PC-3 (cell line): ENCODE results near the gene MYO1A.

Source experiments
- EZH2 ChIP-seq: fragments of 300-600 bp; sonication (generic); IDR thresholded peaks from one replicate; pipeline ENCODE4 v1.6.1; 2017; ENCODE audit warnings: antibody characterized with exemption, mild to moderate bottlenecking, low read length; ENCODE audit not compliant: unreplicated experiment
- EZH2phosphoT487 ChIP-seq: fragments of 300-600 bp; sonication (generic); IDR thresholded peaks from 2 replicates; pipeline ENCODE4 v1.6.1; 2018; ENCODE audit warnings: mild to moderate bottlenecking, antibody characterized with exemption, low read length, borderline replicate concordance
- TF ChIP-seq, protein P1 (sequence below): fragments of 300-600 bp; sonication (generic); conservative IDR thresholded peaks from 2 replicates; pipeline ENCODE4 v1.5.1; 2017; ENCODE audit warnings: antibody characterized with exemption, low read depth, mild to moderate bottlenecking, low read length

- TF ChIP-seq, protein P1, sequence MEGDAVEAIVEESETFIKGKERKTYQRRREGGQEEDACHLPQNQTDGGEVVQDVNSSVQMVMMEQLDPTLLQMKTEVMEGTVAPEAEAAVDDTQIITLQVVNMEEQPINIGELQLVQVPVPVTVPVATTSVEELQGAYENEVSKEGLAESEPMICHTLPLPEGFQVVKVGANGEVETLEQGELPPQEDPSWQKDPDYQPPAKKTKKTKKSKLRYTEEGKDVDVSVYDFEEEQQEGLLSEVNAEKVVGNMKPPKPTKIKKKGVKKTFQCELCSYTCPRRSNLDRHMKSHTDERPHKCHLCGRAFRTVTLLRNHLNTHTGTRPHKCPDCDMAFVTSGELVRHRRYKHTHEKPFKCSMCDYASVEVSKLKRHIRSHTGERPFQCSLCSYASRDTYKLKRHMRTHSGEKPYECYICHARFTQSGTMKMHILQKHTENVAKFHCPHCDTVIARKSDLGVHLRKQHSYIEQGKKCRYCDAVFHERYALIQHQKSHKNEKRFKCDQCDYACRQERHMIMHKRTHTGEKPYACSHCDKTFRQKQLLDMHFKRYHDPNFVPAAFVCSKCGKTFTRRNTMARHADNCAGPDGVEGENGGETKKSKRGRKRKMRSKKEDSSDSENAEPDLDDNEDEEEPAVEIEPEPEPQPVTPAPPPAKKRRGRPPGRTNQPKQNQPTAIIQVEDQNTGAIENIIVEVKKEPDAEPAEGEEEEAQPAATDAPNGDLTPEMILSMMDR: no peak
- no peak for TF ChIP-seq EZH2phosphoT487
- TF ChIP-seq EZH2: no peak
These were observed 43.0 kb upstream of the MYO1A start for GRCh38 chr12:57092876-57093414.
